Endothelial cell (in vitro differentiated cells): ENCODE measurements around the gene PM20D2. TPM values are rescaled to one million over a fixed set of nuclear protein-coding genes. Genes with fewer than 3 reads are reported as not detected.

ENCODE experiments used
- DNase-seq: peaks from one replicate; pipeline ENCODE4 v3.0.0; 2021; ENCODE audit warnings: low spot score
- H3K27ac Mint-ChIP-seq: one replicate; pipeline ENCODE4 v1.8.0; 2021; ENCODE audit warnings: mixed read lengths, inconsistent platforms; ENCODE audit not compliant: unreplicated experiment
- H3K27me3 Mint-ChIP-seq: one replicate; pipeline ENCODE4 v1.8.0; 2021; ENCODE audit warnings: mild to moderate bottlenecking, moderate library complexity, mixed read lengths, inconsistent platforms; ENCODE audit not compliant: unreplicated experiment
- H3K36me3 Mint-ChIP-seq: one replicate; pipeline ENCODE4 v1.8.0; 2021; ENCODE audit warnings: mild to moderate bottlenecking, low read depth, mixed read lengths, inconsistent platforms; ENCODE audit not compliant: unreplicated experiment
- H3K4me1 Mint-ChIP-seq: one replicate; pipeline ENCODE4 v1.8.0; 2021; ENCODE audit warnings: mild to moderate bottlenecking, mixed read lengths, inconsistent platforms; ENCODE audit not compliant: unreplicated experiment
- H3K4me3 Mint-ChIP-seq: one replicate; pipeline ENCODE4 v1.8.0; 2021; ENCODE audit warnings: mild to moderate bottlenecking, mixed read lengths, inconsistent platforms; ENCODE audit not compliant: unreplicated experiment
- H3K9me3 Mint-ChIP-seq: one replicate; pipeline ENCODE4 v1.8.0; 2021; ENCODE audit warnings: mixed read lengths, inconsistent platforms; ENCODE audit not compliant: unreplicated experiment
- CTCF ChIP-seq: fragments of 200-600 bp; sonication (generic); IDR thresholded peaks from one replicate; pipeline ENCODE4 v1.5.0; 2021; ENCODE audit warnings: antibody characterized with exemption; ENCODE audit not compliant: unreplicated experiment
- total RNA-seq: library from RNA; stranded (reverse); fragmentation: NEBNext Ultra II Directional; extraction: Animal tissue kit (Norgen Biotek cat#: 25700); gene quantifications from one replicate; pipeline ENCODE4 v1.2.1, GENCODE V29; 2021; ENCODE audit not compliant: unreplicated experiment

PM20D2 gene
- total RNA-seq, 1 donor from 2014 or later: 1.3 TPM

- no peaks in the 10 kb centered on the region for H3K9me3 Mint-ChIP-seq
- H3K4me3 Mint-ChIP-seq: no peak overlapping the region
- DNase-seq: no peak
- H3K4me1 Mint-ChIP-seq: no peaks in the 10 kb centered on the region
- no peaks in the 10 kb centered on the region for H3K36me3 Mint-ChIP-seq
- H3K27ac Mint-ChIP-seq: no peak overlapping the region
- TF ChIP-seq CTCF: no peak
- H3K27me3 Mint-ChIP-seq: no peaks in the 10 kb centered on the region
Observed at GRCh38 chr6:89187504-89187903, 41.6 kb downstream of the PM20D2 start.

GRCh38 chr6:89190741-89191140 is 44.9 kb downstream of the PM20D2 start:
- Mint-ChIP-seq H3K4me1 (no peaks in the 10 kb centered on the region), H3K4me3 (no peak overlapping the region), H3K27me3 (peaks cover 1% of the 10 kb centered on the region), H3K36me3 (peaks cover 6% of the 10 kb centered on the region), H3K9me3 (peaks cover 6% of the 10 kb centered on the region), H3K27ac (no peak overlapping the region)
- no peak for TF ChIP-seq CTCF
- DNase-seq: no peak

- no peak overlapping the region for H3K27ac Mint-ChIP-seq
- H3K4me3 Mint-ChIP-seq: no peak overlapping the region
- no peak for DNase-seq
- TF ChIP-seq CTCF: no peak
- H3K4me1 Mint-ChIP-seq: no peaks in the 10 kb centered on the region
- peaks cover 6% of the 10 kb centered on the region for H3K9me3 Mint-ChIP-seq
- H3K36me3 Mint-ChIP-seq: peaks cover 6% of the 10 kb centered on the region
- peaks cover 1% of the 10 kb centered on the region for H3K27me3 Mint-ChIP-seq
Observed at GRCh38 chr6:89194559-89194958, 48.7 kb downstream of the PM20D2 start.

- Mint-ChIP-seq H3K36me3 (peaks cover 6% of the 10 kb centered on the region), H3K4me3 (no peak overlapping the region), H3K4me1 (no peaks in the 10 kb centered on the region), H3K27me3 (peaks cover 1% of the 10 kb centered on the region), H3K9me3 (peaks cover 6% of the 10 kb centered on the region), H3K27ac (no peak overlapping the region)
- no peak for DNase-seq
- no peak for TF ChIP-seq CTCF
Observed at GRCh38 chr6:89197141-89197540, 51.3 kb downstream of the PM20D2 start.

GRCh38 chr6:89198235-89198634 is 52.4 kb downstream of the PM20D2 start:
- Mint-ChIP-seq H3K4me1 (no peaks in the 10 kb centered on the region), H3K27me3 (peaks cover 1% of the 10 kb centered on the region), H3K4me3 (no peak overlapping the region), H3K36me3 (peaks cover 6% of the 10 kb centered on the region), H3K9me3 (peaks cover 6% of the 10 kb centered on the region), H3K27ac (no peak overlapping the region)
- DNase-seq: no peak
- TF ChIP-seq CTCF: no peak
